Fibroblast of peridontal ligament (primary cell): Measurements from ENCODE around the gene MCF2L.

Experiments used
- DNase-seq: peaks from one replicate; pipeline ENCODE4 v3.0.0-alpha.2; 2010; ENCODE audit errors: extremely low read depth

MCF2L gene

DNA sequence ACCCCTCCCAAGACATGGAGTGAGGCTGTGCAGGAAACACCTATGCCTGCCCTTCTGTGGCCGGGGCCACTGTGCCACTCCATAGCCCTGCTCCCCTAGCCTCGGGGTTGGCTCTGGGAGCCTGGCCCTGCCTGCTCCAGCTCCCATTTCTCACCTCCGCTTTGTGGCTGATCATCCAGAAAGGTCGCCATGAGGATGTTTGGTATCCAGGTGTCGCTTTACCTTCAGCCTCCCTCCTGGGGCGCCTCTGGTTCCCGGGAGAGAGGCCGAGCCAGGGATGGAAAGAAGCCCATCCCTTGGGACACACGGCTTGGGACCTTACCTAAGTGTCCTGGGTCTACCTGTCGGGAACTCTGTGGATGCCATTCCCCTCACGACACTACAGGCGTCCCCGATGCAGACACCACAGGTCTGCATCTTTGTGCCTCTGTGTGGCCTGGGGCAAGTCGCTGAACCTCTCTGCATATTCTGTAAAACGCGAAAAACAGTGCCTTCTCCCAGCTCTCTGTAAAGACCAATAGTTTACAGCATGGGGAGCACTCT lies 3.4 kb upstream of the MCF2L start:
- no peak for DNase-seq

DNA sequence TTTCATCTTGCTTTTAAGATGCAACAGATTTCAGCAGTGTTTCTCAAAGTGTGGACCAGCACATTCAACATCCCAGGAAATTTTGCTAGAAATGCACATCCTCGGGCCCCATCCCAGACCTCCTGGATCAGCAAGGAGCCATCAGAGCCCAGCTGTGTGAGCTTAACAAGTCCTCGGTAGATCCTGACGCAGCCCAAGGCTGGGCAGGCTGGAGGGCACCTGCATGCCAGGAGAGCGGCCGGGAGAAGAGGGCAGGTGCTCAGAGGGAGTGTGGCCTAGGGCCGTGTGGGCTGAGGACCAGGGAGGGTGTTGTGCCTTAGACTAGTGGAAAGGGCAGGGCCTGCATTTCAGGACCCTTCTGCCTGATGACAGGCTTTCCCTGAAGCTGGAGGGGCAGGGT lies 2.2 kb upstream of the MCF2L start:
- no peak for DNase-seq

DNA sequence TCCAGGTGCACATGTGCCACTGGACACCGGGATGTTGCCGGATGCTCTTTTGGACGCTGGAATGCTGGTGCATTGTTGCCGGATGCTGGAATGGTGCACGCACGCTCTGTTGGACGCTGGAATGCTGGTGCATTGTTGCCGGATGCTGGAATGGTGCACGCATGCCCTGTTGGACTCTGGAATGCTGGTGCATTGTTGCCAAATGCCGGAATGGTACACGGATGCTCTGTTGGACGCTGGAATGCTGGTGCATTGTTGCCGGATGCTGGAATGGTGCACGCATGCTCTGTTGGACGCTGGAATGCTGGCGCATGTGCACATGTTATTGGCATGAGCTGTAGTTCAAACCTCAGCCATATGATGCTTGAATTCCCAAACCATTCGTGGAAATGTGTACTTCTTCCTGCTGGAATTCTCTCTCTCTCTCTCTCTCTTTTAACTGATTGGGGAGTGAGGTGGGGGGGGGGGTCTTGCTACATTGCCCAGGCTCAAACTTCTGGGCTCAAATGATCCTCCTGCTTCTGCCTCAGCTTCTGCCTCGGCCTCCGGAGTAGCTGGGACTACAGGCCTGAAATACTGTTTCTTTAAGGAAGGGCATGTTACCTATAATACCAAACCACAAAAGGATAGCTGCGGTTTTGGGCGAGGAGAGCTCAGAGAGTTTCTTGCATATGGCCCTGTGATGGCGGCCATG lies 1.2 kb upstream of the MCF2L start:
- DNase-seq: no peak

DNA sequence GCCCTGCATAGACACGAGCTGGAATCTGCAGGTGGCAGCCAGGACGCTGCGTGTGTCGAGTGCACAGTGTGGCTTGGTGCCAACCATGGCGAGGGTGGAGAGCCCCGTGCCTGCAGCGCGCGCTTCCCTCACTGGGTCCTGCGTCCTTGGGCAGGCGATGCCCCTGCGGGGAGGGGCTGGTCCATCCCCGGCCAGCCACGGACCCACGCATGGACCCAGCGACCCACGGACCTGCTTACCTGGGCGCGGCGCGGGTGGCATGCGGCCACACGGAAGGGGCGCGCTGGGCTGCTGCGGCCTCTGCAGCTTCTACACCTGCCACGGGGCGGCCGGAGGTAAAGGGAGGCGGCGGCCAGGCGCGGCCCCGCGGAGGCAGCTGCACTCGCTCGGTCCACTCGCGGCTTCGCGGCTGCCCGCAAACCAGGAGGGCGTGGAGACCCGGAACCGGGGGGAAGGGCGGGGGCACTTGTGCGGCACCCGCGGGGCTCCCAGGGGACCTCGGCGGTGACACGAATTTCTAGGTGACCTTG lies 569 bp upstream of the MCF2L start:
- no peak for DNase-seq

DNA sequence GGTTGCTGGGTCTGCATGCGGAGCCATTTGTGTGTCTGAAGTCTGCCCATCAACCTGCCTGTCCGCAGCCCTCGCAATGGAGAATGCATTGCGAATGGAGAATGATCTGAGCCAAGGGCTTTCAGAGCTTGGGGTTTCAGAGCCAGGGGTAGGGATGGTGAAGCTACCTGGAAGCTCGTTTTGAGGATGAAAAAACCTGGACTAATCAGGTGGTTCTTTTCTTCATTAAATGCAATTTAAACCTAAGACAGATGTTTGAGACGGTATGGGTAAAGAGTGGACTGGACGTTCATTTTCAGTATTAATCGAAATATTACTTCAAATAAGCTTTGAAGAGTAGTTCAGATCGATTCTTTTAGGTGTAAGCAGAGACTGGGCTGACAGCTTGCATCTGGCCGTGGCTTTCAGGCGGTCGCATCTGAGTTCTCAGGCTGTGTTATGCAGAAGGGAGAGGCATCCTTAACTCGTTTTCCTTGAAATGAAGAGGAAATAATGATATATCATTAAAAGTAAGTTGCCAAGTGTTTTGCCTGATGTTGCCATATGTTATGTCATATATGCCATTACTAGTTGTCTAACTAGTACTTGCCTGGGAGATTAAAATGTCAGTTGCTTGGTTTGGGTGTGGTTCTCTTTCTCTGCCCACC lies 801 bp downstream of the MCF2L start:
- DNase-seq: no peak

DNA sequence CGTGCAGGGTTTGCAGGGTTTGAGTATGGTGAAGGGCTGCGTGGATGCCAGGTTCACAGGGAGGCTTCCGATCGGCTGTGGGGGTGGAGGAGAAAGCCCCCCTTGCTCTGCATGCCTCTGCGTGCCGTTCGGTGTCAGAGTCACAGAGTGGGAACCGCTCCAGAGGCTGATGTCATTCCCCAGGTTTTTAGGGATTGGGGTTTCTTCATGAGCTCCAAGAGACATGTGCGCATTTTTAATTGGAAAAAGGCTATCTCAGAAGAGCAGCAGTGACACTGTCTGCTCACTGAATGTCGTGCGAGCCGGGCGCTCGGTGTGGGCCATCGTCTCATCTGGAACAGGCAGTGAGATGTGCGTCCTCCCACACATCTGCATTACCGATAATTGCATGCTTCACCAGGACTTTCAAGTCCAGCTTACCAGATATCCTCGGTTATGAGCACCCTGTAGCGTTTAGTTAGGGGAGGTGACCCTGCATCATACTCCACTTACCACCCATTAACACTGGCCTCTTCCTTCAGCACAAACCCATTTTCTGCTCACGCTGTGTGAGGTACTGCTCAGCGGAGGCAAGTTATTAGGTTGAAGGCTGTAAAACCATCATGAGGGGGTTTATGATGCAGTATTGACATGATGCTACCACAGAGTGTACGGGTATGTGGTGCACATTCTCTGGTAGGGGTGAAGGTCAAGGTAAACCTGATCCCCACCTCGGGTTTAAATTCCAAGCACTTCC lies 1.7 kb downstream of the MCF2L start:
- no peak for DNase-seq

DNA sequence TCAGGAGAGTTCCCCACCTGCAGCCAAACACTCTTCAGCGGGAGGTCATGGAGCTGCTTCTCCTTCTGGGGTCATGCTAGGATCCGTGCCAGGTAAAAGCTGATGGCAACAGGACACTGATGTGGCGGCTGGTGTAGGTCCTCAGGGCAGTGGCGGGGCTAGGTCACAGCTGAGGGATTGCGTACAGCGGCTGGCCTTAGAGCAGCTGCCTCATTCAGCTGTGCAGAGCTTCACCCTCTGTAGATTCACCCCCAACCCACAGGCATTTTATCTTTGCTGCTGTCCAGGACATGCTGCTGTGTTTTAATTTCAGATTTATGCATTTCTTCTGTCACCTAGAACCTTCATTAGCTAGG lies 2.3 kb downstream of the MCF2L start:
- no peak for DNase-seq

DNA sequence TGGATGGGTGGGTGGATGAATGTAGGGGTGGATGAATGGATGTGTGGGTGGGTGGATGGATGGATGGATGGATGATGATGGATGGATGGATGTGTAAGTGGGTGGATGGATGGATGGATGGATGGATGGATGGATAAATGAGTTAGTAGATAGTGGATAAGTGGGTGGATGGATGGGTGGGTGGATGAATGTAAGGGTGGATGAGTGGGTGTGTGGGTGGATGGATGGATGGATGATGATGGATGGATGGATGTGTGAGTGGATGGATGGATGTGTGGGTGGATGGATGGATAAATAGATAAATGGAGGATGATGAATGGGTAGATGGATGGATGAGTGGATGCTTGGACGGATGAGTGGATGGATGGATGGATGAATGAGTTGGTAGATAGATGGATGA lies 3.2 kb downstream of the MCF2L start:
- no peak for DNase-seq

DNA sequence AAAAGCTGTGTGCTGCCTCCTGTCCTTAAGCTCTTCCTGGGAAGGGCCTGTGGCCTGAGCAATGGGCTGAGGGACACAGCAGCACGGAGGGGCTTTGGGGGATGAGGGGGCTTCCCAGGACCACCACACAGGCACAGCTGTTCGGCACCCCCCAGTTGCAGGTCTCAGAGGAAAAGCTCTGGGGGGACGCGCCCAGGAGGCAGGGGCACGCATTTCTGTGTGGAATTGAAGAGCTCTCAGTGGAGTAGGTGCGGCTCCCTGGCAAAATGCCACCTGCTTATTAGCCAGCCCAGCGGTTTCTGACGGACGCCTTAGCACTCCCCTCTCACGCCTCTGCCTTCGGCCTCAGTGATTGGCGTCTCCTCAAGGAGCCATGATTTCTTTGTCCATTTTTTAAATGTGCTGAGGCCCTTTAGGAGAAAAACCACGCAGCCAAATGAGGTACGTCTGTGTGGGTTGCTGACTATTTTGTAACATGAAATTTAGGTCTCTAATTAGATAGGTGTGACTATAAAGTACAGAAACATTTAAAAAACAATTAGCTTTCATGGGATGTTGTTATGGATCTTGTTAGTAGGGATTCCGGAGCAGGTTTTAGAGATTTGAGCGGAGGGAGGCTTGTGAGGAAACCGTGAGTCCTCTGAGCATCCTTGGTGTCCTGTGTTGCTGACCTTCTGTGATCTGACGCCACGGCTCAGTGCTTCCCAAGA lies 4.0 kb downstream of the MCF2L start:
- no peak for DNase-seq

DNA sequence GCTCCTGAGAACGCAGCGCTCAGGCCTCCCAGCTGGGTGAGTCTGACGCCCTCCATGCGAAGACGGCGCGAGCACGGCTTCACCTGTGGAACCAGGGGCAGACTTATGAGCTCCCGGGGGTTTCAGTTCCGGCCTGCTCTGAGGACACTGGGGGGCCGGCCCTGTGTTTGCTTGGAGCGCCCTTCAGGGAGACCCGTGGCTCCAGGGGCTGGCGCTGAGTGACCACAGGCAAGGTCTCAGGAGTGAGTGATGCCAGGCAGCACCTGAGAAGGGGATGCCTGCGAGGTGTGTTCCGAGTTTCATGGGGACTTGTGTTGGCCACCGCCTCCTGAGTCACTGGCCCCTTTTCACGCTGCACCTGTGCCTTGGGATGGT lies 4.5 kb downstream of the MCF2L start:
- no peak for DNase-seq

DNA sequence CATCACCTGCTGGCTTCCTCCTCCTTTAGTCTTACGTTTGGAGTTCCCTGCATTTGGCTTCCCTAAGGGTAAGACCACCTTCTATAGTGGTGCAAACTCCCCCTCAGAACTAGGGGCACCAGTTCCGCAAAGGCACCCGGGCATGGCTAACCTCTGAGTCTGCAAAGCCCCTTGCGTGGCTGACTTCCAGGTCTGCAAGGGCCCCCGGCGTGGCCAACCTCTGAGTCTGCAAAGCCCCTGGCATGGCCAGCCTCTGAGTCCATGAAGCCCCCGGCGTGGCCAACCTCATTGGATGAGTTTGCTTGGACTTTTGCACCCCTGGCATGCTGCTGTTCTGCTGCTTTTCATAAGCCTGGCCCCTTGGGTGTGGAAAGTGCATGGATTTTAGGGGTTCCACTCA lies 5.1 kb downstream of the MCF2L start:
- DNase-seq: no peak

DNA sequence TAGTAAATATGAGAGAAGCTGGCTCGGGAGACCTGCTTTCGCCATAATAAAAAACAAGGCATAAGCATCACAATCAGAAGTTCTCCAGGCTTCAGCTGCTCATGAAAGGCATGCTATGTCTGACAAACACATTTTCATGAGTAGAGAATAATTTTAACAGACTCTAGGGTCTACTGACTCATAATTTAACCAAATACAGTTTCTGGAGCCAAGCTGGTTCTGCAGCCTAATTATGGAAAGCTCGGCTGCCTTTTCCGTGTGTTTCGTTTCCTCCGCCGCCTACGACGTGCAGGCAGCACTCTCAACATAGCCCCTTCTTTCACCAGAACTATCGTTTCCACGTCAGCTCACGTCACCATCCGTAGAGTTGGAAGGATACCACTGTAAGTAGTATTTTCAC lies 5.7 kb downstream of the MCF2L start:
- no peak for DNase-seq

DNA sequence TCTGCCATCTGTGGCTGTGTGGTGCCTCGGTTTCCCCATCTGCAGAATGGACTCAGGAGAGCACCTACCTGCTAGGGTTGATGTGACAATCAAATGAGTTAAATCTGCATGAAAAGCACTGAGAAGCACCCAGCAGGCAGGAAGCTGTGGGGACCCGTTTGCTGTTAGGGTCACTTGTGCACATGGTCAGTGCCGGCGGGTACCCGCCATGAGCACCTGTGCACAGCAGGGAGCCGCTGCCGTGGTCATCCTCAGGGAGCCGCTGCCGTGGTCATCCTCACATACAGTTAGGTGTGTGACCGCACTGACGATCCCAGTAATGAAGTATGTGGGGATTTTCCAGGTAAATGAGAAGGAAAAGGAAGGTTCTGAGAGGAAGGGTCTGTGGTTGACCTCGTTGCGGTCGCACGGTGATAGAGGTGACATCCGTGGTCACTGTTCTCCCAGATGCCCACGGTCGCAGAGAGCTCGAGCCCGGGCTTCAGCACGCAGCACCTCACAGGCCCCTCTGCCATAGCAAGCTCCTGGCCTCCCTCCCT lies 6.5 kb downstream of the MCF2L start:
- DNase-seq: no peak

DNA sequence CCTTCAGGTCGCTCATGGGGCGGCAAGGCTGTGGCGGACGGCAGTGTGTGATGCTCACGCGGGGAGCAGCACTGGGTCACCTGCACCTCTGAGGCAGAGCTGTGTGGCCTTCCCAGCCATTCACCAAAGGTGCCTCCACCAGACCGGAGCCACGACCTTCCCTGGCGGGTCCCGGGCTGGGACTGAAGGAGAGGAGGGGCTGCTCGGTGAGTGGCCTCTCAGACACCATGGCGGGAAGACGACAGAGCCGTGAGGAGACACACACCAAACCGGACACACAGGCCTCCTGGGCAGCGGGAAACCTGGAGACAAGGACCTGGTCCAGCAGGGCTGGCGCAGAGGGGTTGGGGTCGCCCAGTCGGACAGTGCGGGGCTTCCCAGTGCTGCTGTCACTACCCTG lies 7.5 kb downstream of the MCF2L start:
- no peak for DNase-seq

DNA sequence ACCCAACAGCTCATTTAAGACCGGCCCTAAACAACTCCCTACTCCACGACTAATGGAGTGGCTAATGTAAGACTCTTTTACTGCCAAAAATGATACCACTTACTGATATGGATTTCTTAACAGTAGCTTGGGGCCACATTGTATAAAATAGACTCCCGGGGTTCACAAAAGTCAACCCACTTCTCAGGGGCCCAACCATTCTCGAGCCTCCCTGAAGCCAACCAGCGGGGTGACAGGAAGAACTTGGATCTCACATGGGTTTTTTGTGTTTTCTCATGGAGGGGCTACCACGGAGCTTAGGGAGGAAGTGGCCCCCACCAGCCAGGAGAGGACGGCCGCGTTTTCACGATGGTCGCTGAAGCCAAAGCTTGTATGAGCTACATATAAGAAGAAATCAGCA lies 8.1 kb downstream of the MCF2L start:
- no peak for DNase-seq

DNA sequence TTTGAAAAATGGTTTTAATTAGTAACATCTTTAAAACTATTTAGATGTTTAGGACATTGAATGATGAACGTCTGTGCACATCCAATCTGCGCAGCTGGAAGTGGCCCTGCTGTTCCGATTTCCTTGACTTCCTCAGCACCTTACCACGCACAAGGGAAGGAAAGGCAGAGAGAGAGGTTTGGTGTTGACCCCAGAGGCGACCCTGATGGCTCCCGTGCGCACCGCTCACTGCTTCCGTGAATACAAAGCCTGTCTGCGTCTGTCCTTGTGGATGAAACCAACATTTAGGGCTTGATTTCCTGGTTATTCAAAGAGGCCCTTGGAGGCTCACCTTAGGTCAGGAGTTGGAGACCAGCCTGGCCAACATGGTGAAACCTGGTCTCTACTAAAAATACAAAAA lies 8.5 kb downstream of the MCF2L start:
- no peak for DNase-seq

DNA sequence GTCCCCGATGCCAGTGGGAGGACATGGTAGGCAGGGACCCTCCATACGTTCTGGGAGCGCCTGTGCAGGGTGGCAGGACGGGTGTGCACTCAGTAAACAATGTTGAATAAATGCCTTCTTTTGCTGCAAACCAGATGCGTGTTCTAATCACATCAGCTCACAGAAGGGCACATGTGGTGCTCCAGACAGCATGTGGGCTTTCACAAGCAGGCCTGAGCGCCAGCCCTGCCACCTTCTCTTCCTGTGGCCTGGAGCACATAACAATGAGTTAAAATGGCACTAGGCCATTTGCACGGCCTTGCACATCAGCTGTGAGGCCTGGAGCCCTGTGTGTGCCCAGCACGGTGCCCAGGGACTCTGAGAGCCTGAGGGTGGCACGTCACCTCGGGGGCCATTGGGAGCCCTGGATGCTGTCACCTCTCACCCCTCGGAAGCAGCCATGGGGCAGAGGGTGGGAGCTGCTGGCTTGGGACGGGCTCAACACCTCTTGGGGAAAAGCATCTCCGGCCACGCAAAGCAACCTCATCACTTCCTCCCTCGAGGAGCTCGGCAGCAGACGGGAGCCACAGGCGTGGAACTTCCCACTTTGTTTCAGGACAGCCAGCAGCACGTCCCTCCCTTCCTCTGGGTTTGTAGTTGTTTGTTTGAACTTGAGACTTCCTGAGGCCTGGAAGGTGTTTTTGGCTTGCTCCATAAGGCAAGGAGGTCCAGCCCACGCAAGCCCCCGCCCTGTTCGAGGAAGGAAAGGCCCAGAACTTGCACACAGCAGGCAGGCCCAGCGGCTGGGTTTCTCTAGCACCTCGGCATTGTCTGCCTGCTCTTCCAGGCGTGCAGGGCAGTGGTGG lies 9.8 kb downstream of the MCF2L start:
- no peak for DNase-seq

DNA sequence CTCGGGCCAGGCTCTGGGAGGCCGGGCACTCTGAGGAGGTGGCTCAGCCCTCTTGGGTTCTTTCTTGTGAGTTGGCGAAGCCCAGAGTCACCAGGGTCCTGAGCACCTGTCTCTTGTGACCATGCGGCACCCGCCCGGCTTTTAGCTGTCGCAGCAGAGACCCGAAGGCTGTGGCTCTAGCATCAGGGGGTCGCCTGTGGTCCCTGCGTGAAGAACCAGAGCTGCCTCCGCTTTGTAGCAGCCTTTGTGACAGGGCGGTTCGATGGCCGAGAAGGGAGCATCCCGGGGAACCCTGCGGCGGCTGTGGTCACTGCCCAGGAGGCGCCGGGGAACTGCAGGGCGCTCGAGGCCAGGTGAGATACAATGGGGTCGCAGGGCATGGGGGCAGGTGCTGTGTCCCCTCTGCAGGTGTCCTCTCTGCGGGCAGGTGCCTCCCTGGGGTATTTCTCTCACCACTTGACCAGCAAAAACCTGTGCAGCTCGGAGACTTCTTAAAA lies 10.4 kb downstream of the MCF2L start:
- DNase-seq: no peak

DNA sequence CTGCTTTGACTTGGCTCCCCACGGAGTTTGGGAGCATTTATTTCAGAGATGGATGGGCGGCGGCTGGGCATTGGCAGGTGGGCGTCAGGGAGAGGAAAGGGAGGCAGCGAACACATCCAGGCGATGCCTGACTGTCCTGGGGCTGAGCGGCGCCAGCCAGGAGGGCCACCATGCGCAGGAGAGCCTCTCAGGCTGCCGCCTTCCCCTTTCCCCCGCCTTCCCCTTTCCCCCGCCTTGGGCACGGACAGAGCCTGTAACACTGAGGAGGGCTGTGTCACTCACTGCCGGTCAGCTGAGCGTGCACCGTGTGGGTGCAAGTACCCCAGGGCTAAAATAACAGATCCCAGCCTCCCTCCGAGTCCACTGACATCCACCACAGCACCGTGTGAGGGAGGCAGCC lies 11.4 kb downstream of the MCF2L start:
- no peak for DNase-seq

DNA sequence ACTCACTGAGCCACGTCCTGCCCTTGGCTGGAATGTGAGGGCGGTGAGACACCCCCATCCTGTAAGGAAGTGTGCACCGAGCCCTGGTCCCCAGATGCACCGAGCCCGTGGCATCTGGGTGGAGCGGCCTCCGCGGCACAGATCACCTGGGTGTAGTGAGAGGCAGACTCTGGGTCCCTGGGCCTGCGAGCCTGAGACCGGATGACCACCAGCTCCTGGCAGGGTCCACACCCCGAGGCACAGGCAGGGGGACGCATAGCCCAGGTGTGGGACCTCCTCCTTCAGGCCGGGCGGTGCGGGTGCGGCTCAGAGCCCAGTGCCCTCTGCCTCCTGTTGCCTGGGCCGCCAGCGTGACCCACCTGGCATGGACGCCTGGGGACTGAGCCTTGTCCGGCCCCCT lies 12.4 kb downstream of the MCF2L start:
- DNase-seq: no peak
